Right lobe of liver (tissue), 4 donors: Measurements from ENCODE around the gene RHEB.

ENCODE experiments used
- CTCF ChIP-seq, 4 donors: fragments of 200-600 bp in 3 of 4; fragments of 450-650 bp in 1 of 4; IDR thresholded peaks; one replicate each; pipeline versions ENCODE4 v1.5.1 to v1.8.0; 2016 to 2022; ENCODE audit warnings: antibody characterized with exemption in 4 of 4, mild to moderate bottlenecking in 2 of 4
- POLR2A ChIP-seq: fragments of 450-650 bp; IDR thresholded peaks from one replicate; pipeline ENCODE4 v1.6.1; 2017; ENCODE audit warnings: antibody characterized with exemption, mild to moderate bottlenecking
- donor health status: DM: no; HTN: no; CAD: no.
- donor health status: DM: no; HTN: no; CAD: no.
- donor health status: DM: no; HTN: yes; CAD: no.

GRCh38 chr7:151560243-151560642 is 40.5 kb upstream of the RHEB start:
- TF ChIP-seq POLR2A = no peak
- TF ChIP-seq CTCF (IDR thresholded peaks at IDR 0.05) = no peak
